Measurements from ENCODE around the gene BICD2.

DNA sequence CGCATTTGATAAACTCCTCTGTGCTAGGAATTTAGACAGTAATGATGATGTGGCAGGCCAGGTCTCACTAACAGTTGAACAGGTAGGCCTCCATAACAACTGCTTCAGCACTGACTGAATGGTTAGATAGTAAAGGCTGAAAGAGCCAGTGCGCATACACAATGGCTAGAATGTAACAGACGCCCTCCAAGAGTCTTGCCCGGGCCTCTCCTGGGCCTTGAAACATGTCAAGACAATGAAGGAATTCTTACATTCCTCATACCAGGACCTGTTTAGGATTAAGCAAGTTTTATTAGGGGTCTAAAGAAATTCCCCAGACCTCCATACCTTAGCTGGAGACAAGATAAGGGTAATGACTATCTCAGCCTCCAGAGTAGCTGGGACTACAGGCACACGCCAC, 6.7 kb upstream of the BICD2 start:
- no peak for TF ChIP-seq EZH2phosphoT487 (IDR thresholded peaks at IDR 0.05; ENCODE audit: low read length)
- TF ChIP-seq, protein P1, sequence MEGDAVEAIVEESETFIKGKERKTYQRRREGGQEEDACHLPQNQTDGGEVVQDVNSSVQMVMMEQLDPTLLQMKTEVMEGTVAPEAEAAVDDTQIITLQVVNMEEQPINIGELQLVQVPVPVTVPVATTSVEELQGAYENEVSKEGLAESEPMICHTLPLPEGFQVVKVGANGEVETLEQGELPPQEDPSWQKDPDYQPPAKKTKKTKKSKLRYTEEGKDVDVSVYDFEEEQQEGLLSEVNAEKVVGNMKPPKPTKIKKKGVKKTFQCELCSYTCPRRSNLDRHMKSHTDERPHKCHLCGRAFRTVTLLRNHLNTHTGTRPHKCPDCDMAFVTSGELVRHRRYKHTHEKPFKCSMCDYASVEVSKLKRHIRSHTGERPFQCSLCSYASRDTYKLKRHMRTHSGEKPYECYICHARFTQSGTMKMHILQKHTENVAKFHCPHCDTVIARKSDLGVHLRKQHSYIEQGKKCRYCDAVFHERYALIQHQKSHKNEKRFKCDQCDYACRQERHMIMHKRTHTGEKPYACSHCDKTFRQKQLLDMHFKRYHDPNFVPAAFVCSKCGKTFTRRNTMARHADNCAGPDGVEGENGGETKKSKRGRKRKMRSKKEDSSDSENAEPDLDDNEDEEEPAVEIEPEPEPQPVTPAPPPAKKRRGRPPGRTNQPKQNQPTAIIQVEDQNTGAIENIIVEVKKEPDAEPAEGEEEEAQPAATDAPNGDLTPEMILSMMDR (IDR thresholded peaks at IDR 0.05; ENCODE audit: low read length): no peak
- TF ChIP-seq EZH2 (optimal IDR thresholded peaks at IDR 0.05; ENCODE audit: low read depth, low read length): no peak

All from MM.1S (cell line).